ENCODE data around the gene DDC.

Gene DDC

GRCh38 chr7:50450590-50451032, 114.6 kb downstream of the DDC start:
- no peak for DNase-seq

- peak; percentile 72 for DNase-seq
These were observed 115.2 kb downstream of the DDC start, which contains the start of gene FIGNL1 for GRCh38 chr7:50449881-50450589. TSS of gene FIGNL1 (minus strand) at chr7:50450350. CDS start at chr7:50447287, 3,063 bp downstream.

- no peak for DNase-seq
These were observed 115.7 kb downstream of the DDC start for GRCh38 chr7:50449501-50449880.

GRCh38 chr7:50448823-50449222, 116.4 kb downstream of the DDC start:
- DNase-seq = no peak

GRCh38 chr7:50446542-50446960, 118.7 kb downstream of the DDC start:
- DNase-seq = peak; percentile 10

GRCh38 chr7:50436133-50436806, 128.9 kb downstream of the DDC start:
- peak; percentile 90 for DNase-seq

GRCh38 chr7:50431722-50432305, 133.4 kb downstream of the DDC start:
- no peak for DNase-seq

GRCh38 chr7:50431316-50431715, 133.9 kb downstream of the DDC start:
- no peak for DNase-seq

- DNase-seq = no peak
These were observed 136.3 kb downstream of the DDC start for GRCh38 chr7:50428911-50429310.

- DNase-seq = no peak
These were observed 137.7 kb downstream of the DDC start for GRCh38 chr7:50427518-50427917.

GRCh38 chr7:50426280-50427045, 138.7 kb downstream of the DDC start:
- no peak for DNase-seq

- DNase-seq = no peak
These were observed 139.9 kb downstream of the DDC start for GRCh38 chr7:50425318-50425717.

- no peak for DNase-seq
These were observed 141.3 kb downstream of the DDC start for GRCh38 chr7:50423860-50424259.

- DNase-seq = no peak
These were observed 142.3 kb downstream of the DDC start for GRCh38 chr7:50422858-50423257.

GRCh38 chr7:50421043-50421442, 144.2 kb downstream of the DDC start:
- no peak for DNase-seq

- DNase-seq = no peak
These were observed 146.5 kb downstream of the DDC start for GRCh38 chr7:50418526-50419290.

- DNase-seq = peak; percentile 73
These were observed 147.1 kb downstream of the DDC start for GRCh38 chr7:50418086-50418515.

- no peak for DNase-seq
These were observed 148.6 kb downstream of the DDC start for GRCh38 chr7:50416527-50417182.

- no peak for DNase-seq
These were observed 149.3 kb downstream of the DDC start for GRCh38 chr7:50415844-50416364.

- DNase-seq = no peak
These were observed 151.6 kb downstream of the DDC start for GRCh38 chr7:50413561-50413960.

GRCh38 chr7:50412973-50413372, 152.2 kb downstream of the DDC start:
- no peak for DNase-seq

Data from fibroblast of skin of back (primary cell).